ENCODE results near the gene STK32A. TPM values are rescaled to one million over a fixed set of nuclear protein-coding genes. Genes with fewer than 3 reads are reported as not detected.
"Not testable (repeated sequence)": the region's sequence is repeated elsewhere in the genome, so short reads cannot be mapped to it uniquely, and the experiment has no call there.

STK32A gene
- total RNA-seq, 1 donor from 2014 or later: 1.1 TPM

- ATAC-seq (no peak), DNase-seq (ENCODE audit: missing footprints) (no peak)
- intact Hi-C loops (cut with DNase I): no loop called here
Measured at GRCh38 chr5:147327905-147328304, 93.1 kb downstream of the STK32A start.

- DNase-seq (ENCODE audit: missing footprints): no peak
- intact Hi-C loops (cut with DNase I): no loop called here
- no peak for ATAC-seq
Measured at GRCh38 chr5:147332658-147333057, 97.8 kb downstream of the STK32A start.

DNA sequence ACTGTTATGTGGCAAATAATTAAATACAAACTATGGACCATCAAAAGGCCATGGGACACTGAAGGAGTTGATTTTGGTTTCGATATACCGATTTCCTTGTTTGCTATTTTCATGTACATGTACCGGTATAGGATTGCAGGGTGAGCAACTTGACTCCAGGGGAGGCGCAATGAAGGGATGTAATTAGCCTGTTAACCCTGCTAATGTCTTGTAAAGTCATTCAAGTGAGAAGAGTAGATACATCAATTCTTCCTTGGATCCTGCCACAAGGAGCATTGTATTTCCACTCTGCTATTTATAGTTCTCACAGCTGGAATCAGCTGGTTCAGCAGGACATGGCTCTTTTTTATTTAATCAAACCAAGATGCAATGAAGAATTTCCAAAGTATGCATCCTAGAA is 102.0 kb downstream of the STK32A start:
- intact Hi-C loops (cut with DNase I): no loop called here
- ATAC-seq (no peak), DNase-seq (ENCODE audit: missing footprints) (no peak)

- intact Hi-C loops (cut with DNase I): no loop called here
- ATAC-seq: no peak
Measured at GRCh38 chr5:147339313-147339712, 104.5 kb downstream of the STK32A start.

DNA sequence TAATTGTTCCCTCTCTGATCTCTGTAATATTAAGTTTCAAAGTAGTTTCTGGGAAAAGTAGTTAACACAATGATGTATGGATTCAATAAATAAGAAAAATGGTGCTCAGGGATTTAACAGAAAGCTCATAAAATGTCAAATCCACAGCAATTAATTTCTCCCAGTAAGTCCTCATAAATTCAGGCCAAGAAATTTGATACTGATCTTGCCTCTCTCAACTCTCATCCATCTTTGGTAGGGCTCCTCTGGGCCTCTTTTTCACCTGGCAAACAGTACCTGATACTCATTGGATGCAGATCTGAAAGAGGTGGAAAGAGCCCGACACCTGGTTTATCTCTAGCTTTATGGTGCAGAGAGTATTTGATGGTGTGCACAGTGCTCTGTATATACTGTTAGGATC is 106.1 kb downstream of the STK32A start:
- ATAC-seq (no peak), DNase-seq (ENCODE audit: missing footprints) (no peak)
- intact Hi-C loops (cut with DNase I): no loop called here

More at GRCh38 chr5:147339313-147339712, 104.5 kb downstream of the STK32A start:
- no peak for DNase-seq (ENCODE audit: missing footprints)

- intact Hi-C loops (cut with DNase I): no loop called here
- ATAC-seq (no peak), DNase-seq (ENCODE audit: missing footprints) (no peak)
Measured at GRCh38 chr5:147341345-147341744, 106.5 kb downstream of the STK32A start.

GRCh38 chr5:147344861-147345260 is 110.0 kb downstream of the STK32A start:
- DNase-seq (ENCODE audit: missing footprints) (no peak), ATAC-seq (no peak)

DNA sequence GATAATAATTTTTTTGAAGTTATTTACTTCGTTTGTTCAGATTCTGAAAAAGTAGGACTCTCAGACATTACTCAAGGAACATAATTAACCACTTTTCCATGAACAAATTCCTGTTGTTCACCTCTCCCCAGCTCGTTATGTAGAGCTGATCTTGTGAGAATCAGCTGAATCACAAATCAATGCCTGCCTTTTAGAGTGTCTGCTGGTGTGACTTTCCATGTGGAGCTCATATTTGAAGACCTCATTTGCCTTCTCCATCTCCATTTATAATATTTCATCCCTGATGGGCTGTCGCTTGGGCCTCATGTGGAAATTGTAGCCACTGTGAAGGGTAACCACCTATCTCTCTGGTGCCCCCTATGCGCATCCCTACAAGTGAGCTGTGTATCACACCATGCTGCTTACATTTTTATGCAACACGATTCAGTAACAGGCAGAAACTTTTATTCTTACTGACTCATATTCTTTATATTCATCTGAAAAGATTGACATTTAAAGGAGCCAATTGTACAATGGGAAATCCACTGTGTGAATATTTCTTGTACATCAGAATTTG is 111.3 kb downstream of the STK32A start:
- DNase-seq (ENCODE audit: missing footprints) (no peak), ATAC-seq (no peak)
- intact Hi-C loops (cut with DNase I): no loop called here

More at GRCh38 chr5:147344861-147345260, 110.0 kb downstream of the STK32A start:
- intact Hi-C loops (cut with DNase I): no loop called here

- intact Hi-C loops (cut with DNase I): no loop called here
- DNase-seq (ENCODE audit: missing footprints): no peak
- no peak for ATAC-seq
Measured at GRCh38 chr5:147348046-147348445, 113.2 kb downstream of the STK32A start.

- DNase-seq (ENCODE audit: missing footprints) (no peak), ATAC-seq (no peak)
- intact Hi-C loops (cut with DNase I): no loop called here
Measured at GRCh38 chr5:147348451-147348850, 113.6 kb downstream of the STK32A start.

GRCh38 chr5:147349241-147349640 is 114.4 kb downstream of the STK32A start:
- no peak for DNase-seq (ENCODE audit: missing footprints)
- ATAC-seq: no peak
- intact Hi-C loops (cut with DNase I): no loop called here

DNA sequence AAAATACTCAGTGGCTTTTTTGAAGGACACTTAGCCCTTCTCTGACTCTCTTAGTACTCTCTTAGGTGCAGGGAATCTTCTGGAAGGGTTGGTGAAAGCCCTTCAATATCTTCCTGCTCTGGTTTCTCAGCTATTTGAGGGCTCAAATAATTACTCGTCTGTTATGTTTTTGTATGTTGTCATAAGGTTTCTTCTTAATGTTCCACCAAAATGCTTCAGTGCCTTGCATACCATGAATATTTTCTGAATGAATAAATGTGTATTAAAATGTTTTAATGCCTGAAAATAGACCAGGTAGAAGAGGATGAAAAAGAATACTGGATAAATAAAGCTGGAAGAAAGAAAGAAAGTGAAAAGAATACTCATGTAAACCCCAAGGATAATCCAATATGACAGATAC is 124.3 kb downstream of the STK32A start:
- ATAC-seq: no peak
- intact Hi-C loops (cut with DNase I): no loop called here
- DNase-seq (ENCODE audit: missing footprints): no peak

DNA sequence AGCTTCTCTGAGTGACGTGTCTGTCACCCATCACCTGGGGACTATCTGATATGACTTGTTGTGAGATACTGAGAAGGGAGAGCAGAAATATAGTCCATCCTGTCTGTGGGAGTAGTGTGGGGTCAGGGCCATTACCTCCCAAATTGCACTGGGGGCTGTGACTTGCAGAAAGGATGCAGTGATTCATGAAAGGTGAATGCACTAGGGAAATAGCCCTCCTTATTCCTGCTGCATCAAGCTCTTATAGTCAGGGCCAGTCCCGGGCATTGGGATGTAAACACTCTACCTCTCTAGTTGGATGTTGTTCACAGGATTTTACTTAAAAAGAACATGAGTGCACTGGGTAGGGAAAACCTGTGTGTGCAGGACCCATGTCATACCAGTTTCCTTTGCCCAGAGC is 124.8 kb downstream of the STK32A start:
- DNase-seq (ENCODE audit: missing footprints): no peak
- ATAC-seq: no peak
- intact Hi-C loops (cut with DNase I): no loop called here

DNA sequence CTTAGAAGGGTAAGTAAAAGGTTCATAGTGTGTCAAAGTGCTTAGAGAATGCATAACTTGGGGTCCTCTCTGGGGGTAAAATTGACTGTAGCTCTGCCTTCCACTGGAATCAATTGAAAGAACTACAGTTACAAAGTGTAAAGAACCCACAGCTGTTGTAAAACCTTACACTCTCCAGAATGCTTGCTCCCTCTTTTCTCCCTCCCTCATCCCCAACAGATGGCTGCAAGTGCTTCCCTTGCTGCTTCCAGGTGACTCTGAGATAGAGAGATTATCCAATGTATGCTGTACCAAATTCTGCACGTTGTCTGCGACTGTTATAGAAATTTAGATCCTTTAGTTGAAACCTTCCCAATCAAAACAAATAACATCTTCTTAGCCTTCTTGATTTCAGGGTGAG is 126.0 kb downstream of the STK32A start:
- ATAC-seq: no peak
- intact Hi-C loops (cut with DNase I): no loop called here
- no peak for DNase-seq (ENCODE audit: missing footprints)

DNA sequence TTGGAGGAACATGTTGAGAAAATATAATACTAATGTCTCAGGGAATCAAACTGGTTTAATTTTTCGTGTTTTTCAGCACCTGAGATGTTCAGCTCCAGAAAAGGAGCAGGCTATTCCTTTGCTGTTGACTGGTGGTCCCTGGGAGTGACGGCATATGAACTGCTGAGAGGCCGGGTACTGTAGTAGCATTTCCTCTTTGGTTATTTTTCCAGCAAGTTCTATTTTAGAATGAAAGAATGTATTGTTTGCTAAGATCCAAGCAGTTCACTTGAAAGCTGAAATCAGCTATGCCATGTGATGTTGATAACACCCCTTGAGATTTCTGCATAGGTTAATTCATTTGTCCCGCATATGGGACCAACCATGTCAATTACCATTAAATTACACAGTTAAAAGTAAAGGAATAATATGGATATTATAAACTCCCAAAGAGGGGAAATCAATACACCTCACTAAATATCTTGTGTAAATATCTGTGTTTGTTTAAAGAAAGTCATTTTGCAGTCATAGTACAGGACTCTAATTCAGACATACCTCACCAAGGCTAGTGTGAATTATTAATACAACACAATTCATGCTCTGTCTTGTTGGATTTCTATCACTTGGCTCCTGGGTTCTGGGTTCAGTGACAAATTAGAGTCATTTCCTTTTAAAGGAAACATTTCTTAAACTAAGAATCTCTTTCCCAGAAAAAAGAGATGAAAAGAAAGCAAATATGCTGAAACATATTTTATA is 126.8 kb downstream of the STK32A start:
- intact Hi-C loops (cut with DNase I): no loop called here
- ATAC-seq: no peak

DNA sequence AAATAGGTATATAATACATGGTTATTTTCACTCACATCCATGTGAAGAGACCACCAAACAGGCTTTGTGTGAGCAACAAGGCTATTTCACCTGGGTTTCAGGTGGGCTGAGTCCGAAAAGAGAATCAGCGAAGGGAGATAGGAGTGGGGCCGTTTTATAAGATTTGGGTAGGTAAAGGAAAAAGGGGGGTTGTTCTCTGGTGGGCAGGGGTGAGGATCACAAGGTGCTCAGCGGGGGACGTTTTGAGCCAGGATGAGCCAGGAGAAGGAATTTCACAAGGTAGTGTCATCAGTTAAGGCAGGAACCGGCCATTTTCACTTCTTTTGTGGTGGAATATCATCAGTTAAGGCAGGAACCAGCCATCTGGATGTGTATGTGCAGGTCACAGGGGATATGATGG is 132.6 kb downstream of the STK32A start:
- ATAC-seq; DNase-seq (ENCODE audit: missing footprints); intact Hi-C loops (cut with DNase I): not testable (repeated sequence)

More for the DNA sequence above, 126.8 kb downstream of the STK32A start:
- DNase-seq (ENCODE audit: missing footprints): no peak

DNA sequence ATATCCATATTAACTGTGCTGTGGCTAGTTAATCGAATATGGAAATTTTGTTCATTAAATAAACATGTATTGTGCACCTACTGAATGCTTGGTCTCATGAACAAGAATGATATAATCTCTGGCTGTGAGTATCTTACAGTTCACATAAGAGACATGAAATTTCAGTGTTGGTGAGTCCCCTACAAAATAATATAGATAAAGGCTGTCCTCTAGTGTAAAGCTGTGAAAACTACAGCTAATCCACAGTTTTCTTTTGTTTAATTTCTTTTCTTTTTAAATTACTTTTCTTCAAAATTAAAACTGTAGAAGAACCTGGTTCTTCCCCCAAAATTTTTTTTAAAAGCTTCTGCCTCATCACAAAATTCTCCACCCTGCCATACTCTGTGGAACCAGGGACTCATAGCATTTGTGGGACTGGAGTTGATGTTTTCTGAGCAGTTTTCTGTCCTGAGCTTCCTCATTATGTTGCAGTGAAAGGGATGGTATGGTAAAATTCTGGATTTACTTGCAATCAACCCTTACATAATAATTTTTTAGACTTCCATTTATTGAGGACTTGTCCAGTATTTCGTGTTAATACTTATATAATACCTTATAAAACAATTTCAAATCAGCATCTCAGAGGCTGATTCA is 135.0 kb downstream of the STK32A start:
- no peak for ATAC-seq
- no peak for DNase-seq (ENCODE audit: missing footprints)
- intact Hi-C loops (cut with DNase I): loop anchor here (1.0 kb wide), 1 partner anchor 146 kb away; no protein-coding TSS in a partner anchor

- intact Hi-C loops (cut with DNase I): no loop called here
- DNase-seq (ENCODE audit: missing footprints): no peak
- ATAC-seq: no peak
Measured at GRCh38 chr5:147371290-147371689, 136.5 kb downstream of the STK32A start.

GRCh38 chr5:147372191-147372590 is 137.4 kb downstream of the STK32A start:
- intact Hi-C loops (cut with DNase I): no loop called here
- no peak for ATAC-seq
- no peak for DNase-seq (ENCODE audit: missing footprints)

DNA sequence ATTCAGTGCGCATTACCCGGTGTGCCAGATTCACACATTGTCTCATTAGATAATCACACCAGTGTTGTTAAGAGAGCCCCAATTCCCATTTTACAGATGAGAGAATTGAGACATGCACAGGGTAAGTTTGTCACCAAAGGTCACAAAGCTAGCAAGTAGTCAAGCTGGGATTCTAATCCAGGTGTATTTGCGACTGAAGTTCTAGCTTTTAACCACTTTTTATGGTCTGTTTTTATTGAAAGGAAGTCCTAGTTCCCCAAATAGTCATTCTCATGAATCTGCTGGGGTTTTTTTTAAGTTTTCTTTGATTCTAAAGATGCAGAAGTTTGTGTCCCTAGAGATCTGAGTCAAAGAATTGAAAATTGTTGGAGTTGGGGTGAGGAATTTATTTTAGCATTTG is 138.5 kb downstream of the STK32A start:
- DNase-seq (ENCODE audit: missing footprints): no peak
- no peak for ATAC-seq
- intact Hi-C loops (cut with DNase I): no loop called here

Measured in Right ventricle myocardium inferior (tissue), 1 donor.